Muscle of leg (tissue), 11 donors: ENCODE measurements around the gene MYO15A. TPM values are rescaled to one million over a fixed set of nuclear protein-coding genes. Genes with fewer than 3 reads are reported as not detected.
A peak's percentile ranks its signal among the peaks of the same experiment; 100 is the strongest.

Experiments
- DNase-seq: peaks from one replicate; pipeline ENCODE4 v3.0.0; 2013
- H3K27ac ChIP-seq: one replicate; pipeline ENCODE4 v1.5.1; 2013; ENCODE audit warnings: mild to moderate bottlenecking, low read length, control low read depth
- H3K27me3 ChIP-seq: one replicate; pipeline ENCODE4 v1.6.1; 2013; ENCODE audit warnings: low read length; ENCODE audit not compliant: control insufficient read depth, insufficient read depth
- H3K36me3 ChIP-seq: one replicate; pipeline ENCODE4 v1.6.1; 2013; ENCODE audit warnings: low read length; ENCODE audit not compliant: control insufficient read depth, insufficient read depth
- H3K4me1 ChIP-seq: one replicate; pipeline ENCODE4 v1.6.1; 2013; ENCODE audit warnings: low read length; ENCODE audit not compliant: control insufficient read depth, insufficient read depth
- H3K4me3 ChIP-seq: one replicate; pipeline ENCODE4 v1.5.1; 2013; ENCODE audit warnings: low read length, control low read depth
- H3K9me3 ChIP-seq: replicated peaks from 2 replicates; pipeline ENCODE4 v1.6.1; 2013; ENCODE audit warnings: low read depth, low read length; ENCODE audit not compliant: control insufficient read depth
- WGBS: methylation state at CpG from one replicate; pipeline ENCODE4 v1.1.5; 2013; ENCODE audit warnings: missing lambda C conversion rate; ENCODE audit not compliant: insufficient coverage; 5-methylcytosine and 5-hydroxymethylcytosine counted together
- polyA plus RNA-seq, 8 donors: library from polyadenylated mRNA; unstranded; fragments of 120-200 nt; gene quantifications; one replicate each; pipeline versions ENCODE4 v1.2.1 to v1.2.3, GENCODE V29; 2013; ENCODE audit warnings: inconsistent platforms in 1 of 8, low replicate concordance in 1 of 8; ENCODE audit not compliant: insufficient read length in 8 of 8, insufficient read depth in 1 of 8
- total RNA-seq: library from RNA; stranded (reverse); fragments of 120-200 nt; gene quantifications from one replicate; pipeline ENCODE4 v1.2.4, GENCODE V29; 2013

MYO15A gene
- total and polyA plus RNA-seq, 9 donors = 0.58 to 1.8 (median 1.2) TPM

DNA sequence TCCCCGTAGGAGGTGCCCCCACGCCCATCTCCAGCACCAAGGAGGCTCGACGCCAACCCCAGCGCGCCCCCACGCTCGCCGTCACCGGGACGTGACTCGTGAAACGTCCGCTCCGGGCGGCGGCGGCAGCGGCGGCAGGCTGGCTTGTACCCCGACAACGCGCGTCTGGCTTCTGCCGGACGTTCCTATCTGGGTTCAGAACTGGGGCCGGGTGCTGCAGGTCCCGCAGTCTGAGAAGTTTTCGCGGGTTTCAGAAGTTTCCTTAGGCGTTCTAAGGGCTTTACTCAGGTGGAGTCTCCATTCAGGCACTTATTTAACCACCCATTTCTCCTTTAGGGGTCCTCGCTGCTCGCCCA, 74.4 kb downstream of the MYO15A start:
- Histone ChIP-seq H3K4me3 (peak overlapping the region; percentile 69), H3K36me3 (peaks cover 22% of the 10 kb centered on the region), H3K9me3 (no peaks in the 10 kb centered on the region), H3K27ac (peak overlapping the region; percentile 100), H3K27me3 (no peaks in the 10 kb centered on the region), H3K4me1 (peaks cover 47% of the 10 kb centered on the region)
- 0% methylated on average over 33 of the region's 33 CpGs for WGBS
- peak; percentile 93 for DNase-seq

DNA sequence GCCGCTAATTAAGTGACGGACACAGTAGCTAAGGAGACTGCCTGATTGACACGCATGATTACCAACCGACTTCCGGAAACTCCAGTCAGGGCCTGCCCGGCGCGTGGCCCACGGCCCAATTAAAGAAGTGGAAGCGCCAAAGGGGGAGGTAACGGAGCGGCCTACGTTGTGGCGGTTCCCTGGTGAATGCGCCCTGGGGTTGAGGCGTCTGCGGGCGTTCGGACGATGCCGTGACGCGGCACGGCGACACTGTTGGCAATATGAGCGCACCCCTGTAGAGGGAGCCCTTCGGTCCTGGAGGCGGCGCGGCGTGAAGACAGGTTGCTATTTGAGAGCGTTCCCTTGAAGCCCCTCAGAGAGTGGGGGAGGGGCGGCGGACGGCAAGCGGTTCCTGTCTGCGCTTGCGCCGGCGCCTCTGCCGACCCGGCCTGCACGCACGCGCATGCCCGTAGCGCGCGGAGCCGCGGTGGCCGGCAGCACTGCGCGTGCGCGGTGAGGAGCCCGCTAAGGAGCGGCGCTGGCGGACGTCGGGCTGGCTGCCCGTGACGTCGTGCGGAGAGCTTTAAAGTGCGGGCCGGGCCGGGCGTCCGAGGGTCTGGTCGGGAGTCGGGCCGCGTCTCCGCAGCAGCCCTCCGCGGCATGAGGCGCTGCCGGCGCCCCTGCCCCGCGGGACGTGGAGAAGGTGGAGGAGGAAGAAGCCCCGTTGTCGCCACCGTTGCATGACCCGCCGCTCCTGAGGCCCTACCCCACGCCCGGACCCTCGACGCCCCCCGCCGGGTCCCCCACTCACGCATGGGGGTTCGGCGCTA, 75.0 kb downstream of the MYO15A start, which contains the start of gene ALKBH5:
ALKBH5 (plus strand) TSS at position 495 of the 809 bp plus-strand sequence. CDS start 416 bp downstream, outside the sequence.
- under 1% methylated on average over 98 of the region's 98 CpGs for WGBS
- Histone ChIP-seq H3K27me3 (no peaks in the 10 kb centered on the region), H3K9me3 (no peaks in the 10 kb centered on the region), H3K4me1 (peaks cover 53% of the 10 kb centered on the region), H3K36me3 (peaks cover 27% of the 10 kb centered on the region), H3K27ac (peak within 1 kb of the TSS; percentile 100), H3K4me3 (peak within 1 kb of the TSS; percentile 80)
- peak; percentile 100 for DNase-seq

DNA sequence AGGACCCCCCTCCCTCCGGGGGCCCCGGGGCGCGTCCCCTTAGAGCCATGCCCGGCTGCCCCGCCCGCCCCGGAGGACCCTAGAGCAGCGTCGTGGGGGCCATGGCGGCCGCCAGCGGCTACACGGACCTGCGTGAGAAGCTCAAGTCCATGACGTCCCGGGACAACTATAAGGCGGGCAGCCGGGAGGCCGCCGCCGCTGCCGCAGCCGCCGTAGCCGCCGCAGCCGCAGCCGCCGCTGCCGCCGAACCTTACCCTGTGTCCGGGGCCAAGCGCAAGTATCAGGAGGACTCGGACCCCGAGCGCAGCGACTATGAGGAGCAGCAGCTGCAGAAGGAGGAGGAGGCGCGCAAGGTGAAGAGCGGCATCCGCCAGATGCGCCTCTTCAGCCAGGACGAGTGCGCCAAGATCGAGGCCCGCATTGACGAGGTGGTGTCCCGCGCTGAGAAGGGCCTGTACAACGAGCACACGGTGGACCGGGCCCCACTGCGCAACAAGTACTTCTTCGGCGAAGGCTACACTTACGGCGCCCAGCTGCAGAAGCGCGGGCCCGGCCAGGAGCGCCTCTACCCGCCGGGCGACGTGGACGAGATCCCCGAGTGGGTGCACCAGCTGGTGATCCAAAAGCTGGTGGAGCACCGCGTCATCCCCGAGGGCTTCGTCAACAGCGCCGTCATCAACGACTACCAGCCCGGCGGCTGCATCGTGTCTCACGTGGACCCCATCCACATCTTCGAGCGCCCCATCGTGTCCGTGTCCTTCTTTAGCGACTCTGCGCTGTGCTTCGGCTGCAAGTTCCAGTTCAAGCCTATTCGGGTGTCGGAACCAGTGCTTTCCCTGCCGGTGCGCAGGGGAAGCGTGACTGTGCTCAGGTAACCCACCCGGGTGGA, 75.8 kb downstream of the MYO15A start:
- DNase-seq = peak; percentile 64
- under 1% methylated on average over 91 of the region's 92 CpGs for WGBS
- Histone ChIP-seq H3K4me1 (peaks cover 54% of the 10 kb centered on the region), H3K27me3 (no peaks in the 10 kb centered on the region), H3K4me3 (peak overlapping the region; percentile 80), H3K36me3 (peaks cover 31% of the 10 kb centered on the region), H3K27ac (peak overlapping the region; percentile 91), H3K9me3 (no peaks in the 10 kb centered on the region)

DNA sequence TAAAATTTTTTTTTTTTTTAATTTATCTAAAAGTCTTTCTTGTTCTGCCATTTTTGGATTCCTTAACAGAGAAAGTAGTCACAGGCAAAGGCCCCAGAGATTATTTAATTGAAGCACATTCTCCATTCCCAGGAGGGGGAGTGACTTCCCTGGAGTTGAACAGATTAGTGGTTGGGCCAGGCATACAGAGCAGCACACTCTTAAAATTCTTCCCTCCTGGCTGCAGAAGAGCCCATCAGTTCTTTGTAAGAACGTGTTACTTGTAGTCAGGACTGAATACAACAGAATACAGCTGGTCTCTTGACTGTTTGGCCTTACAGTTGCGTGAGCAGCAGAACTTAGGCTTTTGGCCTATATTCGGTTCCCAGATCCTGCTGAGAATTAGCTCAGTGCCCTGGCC, 76.8 kb downstream of the MYO15A start:
- peak overlapping the region; percentile 56 for H3K27ac ChIP-seq
- peak; percentile 45 for DNase-seq
- peaks cover 61% of the 10 kb centered on the region for H3K4me1 ChIP-seq
- no peaks in the 10 kb centered on the region for H3K9me3 ChIP-seq
- H3K27me3 ChIP-seq = no peaks in the 10 kb centered on the region
- peak overlapping the region; percentile 80 for H3K4me3 ChIP-seq
- WGBS = 0% methylated on average over 2 of the region's 3 CpGs
- peaks cover 33% of the 10 kb centered on the region for H3K36me3 ChIP-seq

DNA sequence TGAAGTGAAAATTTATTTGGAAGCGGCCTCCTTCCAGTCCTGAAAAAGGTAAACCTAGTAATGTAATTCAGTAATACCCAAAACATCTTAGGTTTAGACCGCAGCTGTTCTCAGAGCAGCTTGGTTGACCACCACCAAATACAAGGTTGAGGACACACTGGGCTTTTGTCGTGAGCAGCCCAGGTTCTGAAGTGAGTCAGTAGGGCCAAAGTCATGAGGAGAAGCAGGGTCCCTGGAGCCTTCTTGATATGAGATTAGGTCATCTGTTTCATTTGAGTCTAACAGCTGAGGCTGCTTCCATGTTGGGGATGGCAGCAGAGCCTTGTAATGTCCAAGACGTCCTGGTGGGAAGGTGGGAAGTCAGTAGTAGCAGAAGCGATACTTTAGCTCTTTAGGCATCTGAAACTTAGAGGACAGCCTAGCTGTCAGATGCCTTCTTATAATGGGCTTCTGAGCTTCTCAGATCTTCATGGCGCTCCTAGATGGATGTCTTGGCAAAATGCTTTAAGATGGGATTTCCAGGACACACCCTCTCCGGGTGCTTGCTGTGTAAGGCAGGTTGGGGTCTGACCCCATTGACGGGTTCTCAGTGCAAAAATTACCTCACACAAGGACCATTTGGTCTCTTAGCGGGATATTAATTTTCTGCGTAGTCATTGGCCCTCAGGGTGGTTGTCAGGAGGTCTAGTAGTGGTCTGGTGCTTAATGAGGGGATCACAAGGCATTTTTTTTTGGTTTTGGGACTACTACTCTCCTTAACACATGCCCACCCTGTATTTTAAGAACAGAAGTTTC, 77.5 kb downstream of the MYO15A start:
- peak overlapping the region; percentile 80 for H3K4me3 ChIP-seq
- DNase-seq = peak; percentile 50
- no peaks in the 10 kb centered on the region for H3K27me3 ChIP-seq
- 26% methylated on average over 5 of the region's 10 CpGs for WGBS
- peak overlapping the region; percentile 56 for H3K27ac ChIP-seq
- peaks cover 33% of the 10 kb centered on the region for H3K36me3 ChIP-seq
- H3K9me3 ChIP-seq = no peaks in the 10 kb centered on the region
- peaks cover 66% of the 10 kb centered on the region for H3K4me1 ChIP-seq

DNA sequence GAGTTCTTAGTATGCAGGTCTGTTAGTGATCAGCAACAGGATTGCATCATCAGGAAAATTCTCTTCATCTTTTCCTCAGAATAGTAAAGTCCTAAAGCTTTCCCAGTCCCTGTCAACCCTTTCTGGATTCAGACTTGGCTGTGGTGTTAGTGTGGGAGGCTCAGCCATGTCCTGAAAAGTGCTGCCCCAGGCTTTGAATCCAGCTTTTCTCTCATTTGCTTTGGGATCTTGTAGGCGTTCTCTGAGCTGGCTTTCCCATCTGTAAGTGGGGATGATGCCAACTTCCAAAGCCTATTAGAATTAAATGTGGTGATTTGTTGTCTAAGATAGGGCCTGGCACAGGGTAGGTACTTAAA, 78.0 kb downstream of the MYO15A start:
- Histone ChIP-seq H3K4me1 (peaks cover 67% of the 10 kb centered on the region), H3K36me3 (peaks cover 36% of the 10 kb centered on the region), H3K27ac (peak overlapping the region; percentile 56), H3K9me3 (no peaks in the 10 kb centered on the region), H3K4me3 (peak overlapping the region; percentile 80), H3K27me3 (no peaks in the 10 kb centered on the region)
- WGBS = 0% methylated on average over 1 of the region's 1 CpG
- peak; percentile 83 for DNase-seq

DNA sequence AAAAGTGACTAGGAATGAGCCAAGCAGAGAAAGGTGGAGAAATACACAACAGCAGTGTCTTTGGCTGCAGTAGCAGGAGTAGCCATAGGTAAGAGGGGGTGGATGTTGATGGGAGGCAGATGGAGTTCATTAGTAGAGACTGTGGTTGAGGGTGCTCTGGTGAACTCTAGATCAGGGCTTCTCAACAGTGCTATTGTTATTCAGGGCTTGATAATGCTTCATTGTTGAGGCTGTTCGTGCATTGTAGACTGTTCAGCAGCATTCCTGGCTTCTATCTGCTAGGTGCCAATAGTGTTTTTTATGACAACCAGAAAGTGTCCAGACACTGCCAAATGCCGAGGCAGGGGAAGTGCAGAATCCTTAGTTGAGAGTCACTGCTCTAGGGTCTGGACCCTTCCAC, 78.7 kb downstream of the MYO15A start:
- no peak overlapping the region for H3K27ac ChIP-seq
- no peak overlapping the region for H3K4me3 ChIP-seq
- H3K9me3 ChIP-seq = no peaks in the 10 kb centered on the region
- peaks cover 66% of the 10 kb centered on the region for H3K4me1 ChIP-seq
- WGBS = 21% methylated on average over 2 of the region's 2 CpGs
- no peak for DNase-seq
- H3K27me3 ChIP-seq = no peaks in the 10 kb centered on the region
- H3K36me3 ChIP-seq = peaks cover 39% of the 10 kb centered on the region

DNA sequence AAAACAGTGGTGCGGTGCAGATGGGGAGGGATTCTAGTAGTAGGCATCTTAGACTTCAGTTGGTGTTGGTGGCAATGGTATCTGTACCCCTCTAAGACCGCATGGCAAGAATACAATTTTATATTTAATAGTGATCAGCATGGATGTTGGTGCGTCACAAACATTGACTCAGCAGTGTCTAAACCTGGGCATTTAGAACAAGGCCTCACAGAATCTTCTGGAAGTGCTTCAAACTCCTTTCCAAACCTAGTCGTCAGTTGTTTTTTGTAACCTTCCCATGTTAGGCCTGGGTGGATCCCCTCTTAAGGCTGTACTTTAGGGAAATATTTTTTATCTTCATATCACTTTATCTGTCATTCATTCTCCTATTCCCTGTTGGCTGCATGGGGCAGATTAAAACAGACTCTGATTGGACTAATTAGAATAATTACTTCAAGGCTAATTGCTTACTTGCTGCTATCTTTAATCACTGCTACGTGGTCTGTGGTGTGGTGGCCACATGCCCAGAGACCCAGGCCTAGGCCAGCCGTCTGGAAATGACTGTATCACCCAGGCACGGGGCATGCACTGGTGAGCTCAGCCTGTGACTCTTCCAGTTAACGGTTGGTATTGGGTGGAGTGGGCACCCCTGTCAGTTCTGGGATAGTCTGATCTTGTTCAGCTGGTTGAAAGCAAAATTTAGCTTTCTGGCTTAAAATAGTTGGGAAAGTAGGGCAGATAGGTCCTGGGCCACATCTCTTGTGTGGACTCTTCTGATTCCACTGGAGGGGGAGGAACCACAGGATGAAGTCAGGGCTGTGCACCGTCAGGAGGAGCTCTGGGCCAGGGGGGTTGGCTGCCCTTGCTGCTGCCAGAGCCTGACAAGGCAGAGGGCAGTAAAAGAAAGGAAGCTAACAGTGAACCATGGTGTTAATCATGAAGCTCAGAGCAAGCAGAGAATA, 79.5 kb downstream of the MYO15A start:
- Histone ChIP-seq H3K27ac (no peak overlapping the region), H3K4me1 (peaks cover 60% of the 10 kb centered on the region), H3K9me3 (no peaks in the 10 kb centered on the region), H3K27me3 (no peaks in the 10 kb centered on the region), H3K4me3 (no peak overlapping the region), H3K36me3 (peaks cover 39% of the 10 kb centered on the region)
- 40% methylated on average over 7 of the region's 9 CpGs for WGBS
- no peak for DNase-seq

DNA sequence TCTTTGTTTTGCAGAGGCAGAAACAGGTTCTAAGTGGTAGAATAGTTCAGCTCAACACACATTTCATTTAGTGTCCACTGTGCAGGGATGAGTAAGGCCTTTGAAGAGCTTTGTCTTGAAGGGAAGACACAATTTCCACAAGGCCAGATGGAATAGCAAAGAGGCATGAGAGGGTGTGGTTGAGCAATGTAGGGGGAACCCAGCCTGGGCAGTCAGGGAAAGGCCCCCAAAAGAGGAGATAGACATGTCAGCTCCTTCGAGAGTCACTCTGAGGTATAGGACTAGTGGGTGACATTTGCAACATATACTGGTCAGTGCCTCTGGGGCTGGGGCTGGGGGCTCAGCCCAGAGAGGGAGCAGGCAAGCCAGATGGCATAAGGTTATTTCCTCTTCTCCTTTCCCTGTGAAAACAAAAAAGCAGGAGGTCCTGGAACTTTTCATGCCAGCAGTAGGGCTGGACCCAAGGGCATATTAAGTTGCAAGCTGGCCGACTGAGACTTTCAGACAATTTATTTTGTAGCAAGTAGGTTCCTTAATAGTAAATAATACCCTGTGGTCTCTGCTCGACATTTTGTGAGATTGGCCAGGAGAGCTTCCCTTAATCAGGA, 82.2 kb downstream of the MYO15A start:
- 0% methylated on average over 1 of the region's 3 CpGs for WGBS
- Histone ChIP-seq H3K9me3 (no peaks in the 10 kb centered on the region), H3K27ac (peak overlapping the region; percentile 25), H3K4me1 (peaks cover 51% of the 10 kb centered on the region), H3K4me3 (no peak overlapping the region), H3K27me3 (no peaks in the 10 kb centered on the region), H3K36me3 (peaks cover 55% of the 10 kb centered on the region)
- no peak for DNase-seq
